Measurements from ENCODE around the gene SLC37A2.

DNA sequence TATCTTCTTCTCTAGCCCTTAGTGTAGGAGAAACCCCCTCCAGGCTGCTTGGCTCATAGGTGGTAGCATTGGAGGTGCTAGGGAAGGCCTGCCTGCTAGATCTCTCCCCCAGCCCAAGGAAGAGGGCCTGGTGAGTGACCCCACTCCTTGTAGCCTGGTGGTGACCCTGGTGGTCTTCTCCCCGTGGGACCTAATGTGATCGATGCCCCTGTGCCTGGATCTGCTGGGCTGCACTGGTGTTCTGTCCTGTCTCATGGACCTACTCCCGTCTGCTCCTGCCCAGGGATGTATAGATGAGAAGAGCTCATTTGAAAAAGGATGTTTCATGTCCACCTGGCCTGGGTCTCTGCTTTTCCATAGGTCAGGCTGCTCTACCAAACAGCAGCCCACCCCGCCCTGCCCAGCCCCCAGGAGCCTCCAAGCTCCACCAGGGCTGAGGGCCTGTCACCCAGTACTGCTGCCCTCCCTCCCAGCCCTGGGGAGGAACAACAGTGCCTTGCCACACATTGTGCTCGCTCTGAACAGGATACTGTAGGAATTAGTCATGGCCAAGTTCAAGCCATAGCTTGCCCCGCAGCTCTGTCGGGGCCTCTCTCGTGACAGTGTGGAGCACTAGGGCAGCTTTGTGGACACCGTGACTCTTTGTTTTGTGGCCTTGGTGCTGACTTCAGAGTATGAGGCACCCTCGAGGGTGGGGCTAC lies 19.7 kb downstream of the SLC37A2 start:
- TF ChIP-seq EP300 (IDR thresholded peaks at IDR 0.05) (no peak), POLR2AphosphoS5 (IDR thresholded peaks at IDR 0.05) (no peak)
